Stomach (tissue), 4 donors: ENCODE measurements around the gene TNRC6C.

ENCODE experiments used
- POLR2AphosphoS5 ChIP-seq, 3 donors: sonication (generic); formaldehyde crosslinking; IDR thresholded peaks; one replicate each; pipeline ENCODE4 v1.6.1; 2016; ENCODE audit warnings: antibody characterized with exemption in 3 of 3
- TF ChIP-seq, protein P1 (sequence below), 7 experiments: fragments of 450-650 bp in 4 of 7; fragments of 200-600 bp in 3 of 7; sonication (generic) in 3 of 7; IDR thresholded peaks; one replicate each; pipeline ENCODE4 v1.5.1; 2016 to 2019; ENCODE audit warnings: antibody characterized with exemption in 7 of 7, control low read depth in 2 of 7, mild to moderate bottlenecking in 1 of 7

GRCh38 chr17:77941004-77941403 lies 17.5 kb upstream of the TNRC6C start:
- TF ChIP-seq, protein P1, sequence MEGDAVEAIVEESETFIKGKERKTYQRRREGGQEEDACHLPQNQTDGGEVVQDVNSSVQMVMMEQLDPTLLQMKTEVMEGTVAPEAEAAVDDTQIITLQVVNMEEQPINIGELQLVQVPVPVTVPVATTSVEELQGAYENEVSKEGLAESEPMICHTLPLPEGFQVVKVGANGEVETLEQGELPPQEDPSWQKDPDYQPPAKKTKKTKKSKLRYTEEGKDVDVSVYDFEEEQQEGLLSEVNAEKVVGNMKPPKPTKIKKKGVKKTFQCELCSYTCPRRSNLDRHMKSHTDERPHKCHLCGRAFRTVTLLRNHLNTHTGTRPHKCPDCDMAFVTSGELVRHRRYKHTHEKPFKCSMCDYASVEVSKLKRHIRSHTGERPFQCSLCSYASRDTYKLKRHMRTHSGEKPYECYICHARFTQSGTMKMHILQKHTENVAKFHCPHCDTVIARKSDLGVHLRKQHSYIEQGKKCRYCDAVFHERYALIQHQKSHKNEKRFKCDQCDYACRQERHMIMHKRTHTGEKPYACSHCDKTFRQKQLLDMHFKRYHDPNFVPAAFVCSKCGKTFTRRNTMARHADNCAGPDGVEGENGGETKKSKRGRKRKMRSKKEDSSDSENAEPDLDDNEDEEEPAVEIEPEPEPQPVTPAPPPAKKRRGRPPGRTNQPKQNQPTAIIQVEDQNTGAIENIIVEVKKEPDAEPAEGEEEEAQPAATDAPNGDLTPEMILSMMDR (IDR thresholded peaks at IDR 0.05): no peak
- TF ChIP-seq POLR2AphosphoS5 (IDR thresholded peaks at IDR 0.05): no peak
